Measurements from ENCODE around the gene ZPR1.

Gene ZPR1

GRCh38 chr11:116792869-116793771 lies 5.3 kb upstream of the ZPR1 start:
- no peaks in the 10 kb centered on the region for H3K36me3 ChIP-seq (ENCODE audit: control insufficient read depth, insufficient read depth, low read length)
- no peak overlapping the region for H3K4me3 ChIP-seq (ENCODE audit: low read depth, low read length)
- no peaks in the 10 kb centered on the region for H3K79me2 ChIP-seq
- H3K4me1 ChIP-seq, result no peaks in the 10 kb centered on the region
- TF ChIP-seq CTCF (IDR thresholded peaks at IDR 0.05), result no peak
- no peaks in the 10 kb centered on the region for H3K9me3 ChIP-seq (ENCODE audit: control insufficient read depth, low read length)
- no peaks in the 10 kb centered on the region for H3K27me3 ChIP-seq (ENCODE audit: control insufficient read depth, insufficient read depth, low read length)
- H3K9ac ChIP-seq, result no peak overlapping the region
- H3K4me2 ChIP-seq (ENCODE audit: low read length), result no peak overlapping the region
- no peak overlapping the region for H3K27ac ChIP-seq
- no peak overlapping the region for H2AFZ ChIP-seq

GRCh38 chr11:116792144-116792868 lies 4.5 kb upstream of the ZPR1 start:
- Histone ChIP-seq H3K27me3 (ENCODE audit: control insufficient read depth, insufficient read depth, low read length) (no peaks in the 10 kb centered on the region), H3K4me1 (no peaks in the 10 kb centered on the region), H3K9me3 (ENCODE audit: control insufficient read depth, low read length) (no peaks in the 10 kb centered on the region), H3K4me2 (ENCODE audit: low read length) (no peak overlapping the region), H3K27ac (no peak overlapping the region), H3K4me3 (ENCODE audit: low read depth, low read length) (no peak overlapping the region), H3K79me2 (no peaks in the 10 kb centered on the region), H3K36me3 (ENCODE audit: control insufficient read depth, insufficient read depth, low read length) (no peaks in the 10 kb centered on the region), H3K9ac (no peak overlapping the region), H2AFZ (no peak overlapping the region)
- no peak for TF ChIP-seq CTCF (IDR thresholded peaks at IDR 0.05)

- no peak within 1 kb of the TSS for H3K9ac ChIP-seq
- H3K79me2 ChIP-seq, result no peaks in the 10 kb centered on the region
- H3K27me3 ChIP-seq (ENCODE audit: control insufficient read depth, insufficient read depth, low read length), result no peaks in the 10 kb centered on the region
- no peak for TF ChIP-seq CTCF (IDR thresholded peaks at IDR 0.05)
- H3K4me1 ChIP-seq, result no peaks in the 10 kb centered on the region
- no peak within 1 kb of the TSS for H2AFZ ChIP-seq
- H3K36me3 ChIP-seq (ENCODE audit: control insufficient read depth, insufficient read depth, low read length), result no peaks in the 10 kb centered on the region
- no peak within 1 kb of the TSS for H3K27ac ChIP-seq
- H3K4me2 ChIP-seq (ENCODE audit: low read length), result no peak within 1 kb of the TSS
- no peak within 1 kb of the TSS for H3K4me3 ChIP-seq (ENCODE audit: low read depth, low read length)
- H3K9me3 ChIP-seq (ENCODE audit: control insufficient read depth, low read length), result no peaks in the 10 kb centered on the region
Measured at GRCh38 chr11:116791813-116792143, 4.0 kb upstream of the ZPR1 start, which contains the start of gene APOA5. APOA5 (minus strand) TSS chr11:116791879; CDS start chr11:116791860, 19 bp downstream.

GRCh38 chr11:116791002-116791812 lies 3.4 kb upstream of the ZPR1 start:
- no peaks in the 10 kb centered on the region for H3K4me1 ChIP-seq
- H3K79me2 ChIP-seq, result no peaks in the 10 kb centered on the region
- TF ChIP-seq CTCF (IDR thresholded peaks at IDR 0.05), result peak; percentile 50
- H3K27ac ChIP-seq, result no peak overlapping the region
- H3K9me3 ChIP-seq (ENCODE audit: control insufficient read depth, low read length), result no peaks in the 10 kb centered on the region
- H3K36me3 ChIP-seq (ENCODE audit: control insufficient read depth, insufficient read depth, low read length), result no peaks in the 10 kb centered on the region
- H3K4me2 ChIP-seq (ENCODE audit: low read length), result no peak overlapping the region
- H2AFZ ChIP-seq, result no peak overlapping the region
- no peak overlapping the region for H3K4me3 ChIP-seq (ENCODE audit: low read depth, low read length)
- H3K27me3 ChIP-seq (ENCODE audit: control insufficient read depth, insufficient read depth, low read length), result no peaks in the 10 kb centered on the region
- no peak overlapping the region for H3K9ac ChIP-seq
